ENCODE results near the gene AP3S2. TPM values are rescaled to one million over a fixed set of nuclear protein-coding genes. Genes with fewer than 3 reads are reported as not detected.
"Not testable (repeated sequence)": the region's sequence is repeated elsewhere in the genome, so short reads cannot be mapped to it uniquely, and the experiment has no call there.

The AP3S2 gene
- total RNA-seq, 1 experiment from 2014 or later = 60.9 TPM

DNA sequence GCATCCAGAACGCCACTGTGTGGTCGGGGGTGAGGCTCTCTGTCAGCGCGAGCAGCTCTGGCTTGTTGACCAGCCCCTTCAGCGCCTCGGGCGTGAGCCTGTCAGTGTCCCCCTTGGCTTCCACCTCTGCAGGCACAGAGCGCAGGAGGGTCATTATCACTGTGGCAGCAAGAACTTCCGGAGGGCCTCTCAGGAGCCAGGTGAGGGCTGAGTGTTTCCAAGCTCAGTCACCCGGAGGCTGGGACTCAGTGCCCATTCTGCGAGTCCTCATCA lies 10.0 kb upstream of the AP3S2 start:
- no peak for DNase-seq (ENCODE audit: low spot score)

GRCh38 chr15:89903015-89903857 lies 9.4 kb upstream of the AP3S2 start:
- no peak for DNase-seq (ENCODE audit: low spot score)

DNA sequence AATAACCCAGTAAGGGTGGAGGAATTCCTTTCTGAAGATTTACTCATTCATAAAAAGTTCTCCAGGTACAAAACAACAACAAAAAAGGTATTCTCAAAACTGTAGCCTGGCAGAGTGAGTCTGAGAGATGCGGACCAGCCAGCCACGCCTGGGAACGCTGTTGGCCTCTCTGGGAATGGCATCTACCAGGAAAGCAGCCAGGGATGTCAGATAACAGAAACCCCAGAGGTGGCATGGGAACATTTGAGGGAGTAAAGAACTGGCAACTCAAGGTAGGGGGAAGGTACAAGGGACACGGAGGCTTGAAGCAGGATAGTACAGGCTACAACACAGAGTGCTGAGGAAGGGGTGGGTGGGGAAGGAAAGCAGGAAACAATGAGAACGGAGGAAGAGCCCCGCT lies 7.1 kb upstream of the AP3S2 start:
- no peak for DNase-seq (ENCODE audit: low spot score)

DNA sequence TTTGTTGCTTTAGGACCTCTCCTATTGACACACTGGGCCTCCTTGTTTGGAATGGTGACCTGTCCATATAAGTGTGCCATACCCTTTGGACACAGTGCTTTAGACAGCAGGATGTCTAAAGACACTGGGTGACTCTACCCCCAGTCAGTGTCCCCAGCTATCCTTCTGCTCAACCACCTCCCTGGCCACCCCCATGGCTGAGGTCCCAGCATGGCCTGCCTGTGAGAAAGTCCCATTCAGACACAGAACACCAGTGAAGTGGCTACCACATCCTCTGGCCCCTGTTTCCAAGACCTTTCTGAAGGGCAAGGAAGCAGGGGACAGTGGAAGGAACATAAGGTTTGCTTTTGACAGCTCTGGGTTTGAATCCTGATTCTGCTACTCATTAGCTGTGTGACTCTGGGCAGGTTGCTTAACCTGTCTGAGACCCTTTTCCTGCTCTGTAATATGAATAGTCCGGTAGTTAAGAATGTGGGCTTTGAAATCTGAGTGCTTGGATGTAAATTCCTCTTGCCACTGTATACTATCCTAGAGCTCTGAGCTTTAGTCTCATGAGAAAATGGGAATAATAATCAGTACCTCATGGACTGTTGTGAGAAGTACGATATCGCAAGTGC lies 6.3 kb upstream of the AP3S2 start:
- no peak for DNase-seq (ENCODE audit: low spot score)

- DNase-seq (ENCODE audit: low spot score) = no peak
Observed at GRCh38 chr15:89899295-89899945, 5.6 kb upstream of the AP3S2 start.

GRCh38 chr15:89898614-89899294 lies 5.0 kb upstream of the AP3S2 start:
- DNase-seq (ENCODE audit: low spot score) = peak; percentile 35

- no peak for DNase-seq (ENCODE audit: low spot score)
Observed at GRCh38 chr15:89898146-89898545, 4.4 kb upstream of the AP3S2 start.

- no peak for DNase-seq (ENCODE audit: low spot score)
Observed at GRCh38 chr15:89893027-89893426, 767 bp downstream of the AP3S2 start.

DNA sequence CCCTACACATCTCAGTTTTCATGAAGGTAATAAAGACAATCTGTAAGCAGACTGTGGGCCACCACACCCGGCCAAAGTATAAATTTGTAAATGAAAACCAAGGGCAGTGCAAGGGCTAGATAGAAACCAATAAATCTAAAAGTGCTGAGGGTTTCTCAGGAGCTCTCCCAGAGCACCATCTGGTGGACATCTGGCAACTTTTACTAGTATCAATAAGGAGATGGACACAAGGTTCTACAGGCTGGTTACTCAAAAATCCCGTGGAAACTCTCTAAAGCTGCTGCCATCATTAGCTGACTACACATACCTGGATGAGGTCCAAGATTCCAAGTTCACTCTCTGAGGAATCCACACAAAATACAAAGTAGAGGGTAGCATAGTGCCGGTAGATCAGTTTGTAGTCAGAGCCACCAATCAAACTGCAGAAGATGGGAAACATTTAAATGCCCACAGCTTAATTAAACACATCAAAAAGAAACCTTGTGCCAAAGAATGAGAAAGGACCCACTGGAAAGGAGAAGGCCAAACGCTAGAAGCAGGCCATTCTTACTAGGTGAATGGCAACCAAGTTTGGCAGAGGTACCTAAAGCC lies 5.5 kb downstream of the AP3S2 start:
- DNase-seq (ENCODE audit: low spot score) = peak; percentile 26

GRCh38 chr15:89885611-89886010 lies 8.2 kb downstream of the AP3S2 start:
- DNase-seq (ENCODE audit: low spot score) = no peak

- DNase-seq (ENCODE audit: low spot score) = not testable (repeated sequence)
Observed at GRCh38 chr15:89885179-89885578, 8.6 kb downstream of the AP3S2 start.

DNA sequence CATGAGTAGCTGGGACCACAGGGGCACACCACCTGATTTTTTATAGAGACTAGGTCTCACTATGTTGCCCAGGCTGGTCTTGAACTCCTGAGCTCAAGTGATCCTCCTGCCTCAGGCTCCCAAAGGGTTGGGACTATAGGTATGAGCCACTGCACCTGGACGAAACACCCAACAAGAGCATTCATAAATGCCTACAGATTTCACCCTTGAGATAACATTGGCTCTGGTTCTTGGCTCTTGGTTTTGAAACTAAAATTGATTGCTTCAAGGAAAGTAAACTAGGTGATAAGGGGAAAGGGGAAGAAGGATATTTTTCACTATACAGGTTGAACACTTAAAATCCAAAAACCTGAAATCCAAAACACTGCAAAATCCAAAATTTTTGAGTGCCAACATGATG lies 10.3 kb downstream of the AP3S2 start:
- no peak for DNase-seq (ENCODE audit: low spot score)

DNA sequence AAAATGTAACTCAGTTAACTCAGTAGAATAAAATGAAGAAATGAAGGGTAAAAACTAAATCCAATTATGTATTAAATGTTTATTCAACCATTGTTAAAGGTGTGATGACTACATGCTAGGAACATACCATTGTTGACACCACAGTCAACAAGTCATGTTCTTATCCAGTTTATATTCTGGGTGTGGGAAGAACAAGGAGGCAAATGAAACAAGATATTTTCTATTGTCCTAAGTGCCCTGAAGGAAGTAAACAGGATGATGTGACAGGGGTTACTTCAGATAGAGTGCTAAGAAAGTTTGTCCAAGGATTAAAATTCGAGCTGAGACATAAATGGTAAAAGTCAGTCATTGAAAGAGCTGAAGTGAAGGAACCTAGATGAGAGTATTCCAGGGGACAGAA lies 13.1 kb downstream of the AP3S2 start:
- DNase-seq (ENCODE audit: low spot score) = no peak

- DNase-seq (ENCODE audit: low spot score) = no peak
Observed at GRCh38 chr15:89878323-89878722, 15.5 kb downstream of the AP3S2 start.

- DNase-seq (ENCODE audit: low spot score) = no peak
Observed at GRCh38 chr15:89877083-89877425, 16.7 kb downstream of the AP3S2 start.

DNA sequence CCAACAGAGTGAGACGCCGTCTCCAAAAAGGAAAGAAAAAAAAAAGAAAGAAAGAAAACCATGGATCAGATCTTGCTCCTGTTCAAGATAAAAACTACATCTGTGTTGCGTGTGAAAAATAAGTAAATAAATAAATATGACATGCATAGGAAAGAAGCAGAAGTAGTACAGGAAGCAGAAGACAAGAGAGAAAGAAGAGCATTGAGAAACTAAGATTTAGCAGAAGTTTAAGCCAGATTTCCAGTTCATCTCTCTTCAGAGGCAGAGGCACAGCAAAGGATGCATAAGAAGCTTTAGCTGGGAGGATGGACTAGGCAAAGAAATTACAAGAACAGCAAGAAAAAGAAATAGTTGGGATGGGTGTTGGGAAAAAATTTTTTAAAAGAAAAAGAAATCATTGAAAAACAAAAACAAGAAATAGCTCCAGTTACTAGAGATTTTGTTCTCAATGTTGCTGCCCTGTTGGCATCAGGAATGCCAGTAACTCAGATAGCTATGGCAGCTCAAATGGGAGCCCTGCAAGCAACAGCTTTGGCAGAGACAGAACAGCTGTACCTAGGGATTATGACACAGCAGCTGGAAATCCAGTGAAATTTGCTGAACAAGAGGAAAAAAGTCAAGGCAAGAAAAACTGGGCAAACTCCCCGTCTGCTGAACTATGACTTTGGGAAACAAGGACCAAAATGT lies 17.3 kb downstream of the AP3S2 start:
- DNase-seq (ENCODE audit: low spot score) = no peak

- no peak for DNase-seq (ENCODE audit: low spot score)
Observed at GRCh38 chr15:89875741-89876140, 18.1 kb downstream of the AP3S2 start.

DNA sequence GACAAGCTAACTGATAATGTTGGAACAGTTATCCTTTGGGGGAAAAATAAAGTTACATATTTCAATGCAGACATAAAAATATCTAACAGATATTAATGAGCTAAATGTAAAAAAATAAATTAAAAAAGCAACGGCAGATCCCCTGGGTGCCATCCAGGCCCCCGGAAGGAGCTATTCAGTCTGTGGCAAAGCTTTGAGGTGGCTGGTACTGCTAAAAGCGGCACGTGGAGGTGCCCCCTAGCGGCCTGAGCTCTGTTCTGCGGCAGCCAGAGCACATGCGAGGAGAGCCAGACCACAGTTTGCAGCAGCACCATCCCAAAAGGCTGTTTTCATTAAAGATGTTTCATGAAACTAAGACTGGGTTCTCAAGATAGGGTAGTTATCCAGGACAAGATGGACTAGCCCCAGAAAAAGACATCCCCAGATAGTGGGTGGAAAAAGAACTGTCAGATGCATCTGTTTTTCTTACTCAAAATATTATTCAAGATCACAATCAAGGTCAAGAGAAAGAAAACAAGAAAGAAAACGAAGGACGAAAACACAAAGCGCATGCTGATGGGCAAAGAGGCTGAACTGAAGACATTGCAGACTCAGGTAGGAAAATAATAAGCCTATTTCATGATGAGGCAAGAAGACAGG lies 18.7 kb downstream of the AP3S2 start:
- peak; percentile 64 for DNase-seq (ENCODE audit: low spot score)

DNA sequence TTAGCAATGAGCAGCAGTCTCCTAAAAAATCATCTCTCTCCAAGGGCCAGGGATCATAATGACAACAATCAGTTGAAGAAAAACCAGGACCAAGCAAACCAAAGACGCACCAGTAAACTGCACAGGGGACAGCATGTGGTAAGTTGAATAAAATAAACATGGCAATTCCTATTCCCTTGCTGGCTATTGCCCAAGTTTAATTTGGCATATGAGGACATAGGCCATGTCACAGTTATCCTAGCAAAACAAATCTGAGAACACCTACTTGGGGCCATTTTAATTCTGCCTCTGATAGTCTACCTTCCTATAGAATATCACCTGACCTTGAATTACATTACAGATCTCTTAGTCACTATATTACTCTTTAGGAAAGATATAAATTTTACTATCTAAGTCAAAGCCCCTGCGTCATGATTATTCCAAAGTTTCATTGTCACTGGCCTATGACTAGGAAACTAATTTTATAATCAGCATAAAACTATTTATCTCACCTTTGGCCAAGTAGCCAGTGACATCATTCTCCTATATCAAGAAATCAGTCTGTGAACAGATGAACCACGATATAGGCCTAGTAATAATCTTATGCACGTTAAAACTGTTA lies 23.0 kb downstream of the AP3S2 start:
- DNase-seq (ENCODE audit: low spot score) = no peak

- DNase-seq (ENCODE audit: low spot score) = no peak
Observed at GRCh38 chr15:89870006-89870405, 23.8 kb downstream of the AP3S2 start.

DNA sequence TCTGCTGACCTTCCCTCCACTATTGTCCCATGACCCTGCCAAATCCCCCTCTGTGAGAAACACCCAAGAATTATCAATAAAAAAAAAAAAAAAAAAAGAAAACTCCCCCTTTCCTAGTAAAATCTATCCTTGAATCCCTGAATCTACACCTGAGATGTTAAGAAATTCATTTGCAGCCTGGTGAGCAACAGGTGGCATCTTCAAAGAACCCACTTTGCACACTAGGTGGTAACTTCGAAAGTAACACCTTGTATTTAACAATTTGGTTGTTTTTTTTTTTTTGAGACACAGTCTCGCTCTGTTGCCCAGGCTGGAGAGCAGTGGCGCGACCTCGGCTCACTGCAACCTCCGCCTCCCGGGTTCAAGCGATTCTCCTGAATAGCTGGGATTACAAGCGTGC lies 24.3 kb downstream of the AP3S2 start:
- DNase-seq (ENCODE audit: low spot score) = not testable (repeated sequence)

Measured in H4 (cell line).